Endothelial cell (in vitro differentiated cells): ENCODE results near the gene HSCB. TPM values are rescaled to one million over a fixed set of nuclear protein-coding genes. Genes with fewer than 3 reads are reported as not detected.

Experiments used
- DNase-seq: peaks from one replicate; pipeline ENCODE4 v3.0.0; 2021; ENCODE audit warnings: low spot score
- H3K27ac Mint-ChIP-seq: one replicate; pipeline ENCODE4 v1.8.0; 2021; ENCODE audit warnings: mixed read lengths, inconsistent platforms; ENCODE audit not compliant: unreplicated experiment
- H3K27me3 Mint-ChIP-seq: one replicate; pipeline ENCODE4 v1.8.0; 2021; ENCODE audit warnings: mild to moderate bottlenecking, moderate library complexity, mixed read lengths, inconsistent platforms; ENCODE audit not compliant: unreplicated experiment
- H3K36me3 Mint-ChIP-seq: one replicate; pipeline ENCODE4 v1.8.0; 2021; ENCODE audit warnings: mild to moderate bottlenecking, low read depth, mixed read lengths, inconsistent platforms; ENCODE audit not compliant: unreplicated experiment
- H3K4me1 Mint-ChIP-seq: one replicate; pipeline ENCODE4 v1.8.0; 2021; ENCODE audit warnings: mild to moderate bottlenecking, mixed read lengths, inconsistent platforms; ENCODE audit not compliant: unreplicated experiment
- H3K4me3 Mint-ChIP-seq: one replicate; pipeline ENCODE4 v1.8.0; 2021; ENCODE audit warnings: mild to moderate bottlenecking, mixed read lengths, inconsistent platforms; ENCODE audit not compliant: unreplicated experiment
- H3K9me3 Mint-ChIP-seq: one replicate; pipeline ENCODE4 v1.8.0; 2021; ENCODE audit warnings: mixed read lengths, inconsistent platforms; ENCODE audit not compliant: unreplicated experiment
- CTCF ChIP-seq: fragments of 200-600 bp; sonication (generic); IDR thresholded peaks from one replicate; pipeline ENCODE4 v1.5.0; 2021; ENCODE audit warnings: antibody characterized with exemption; ENCODE audit not compliant: unreplicated experiment
- total RNA-seq: library from RNA; stranded (reverse); fragmentation: NEBNext Ultra II Directional; extraction: Animal tissue kit (Norgen Biotek cat#: 25700); gene quantifications from one replicate; pipeline ENCODE4 v1.2.1, GENCODE V29; 2021; ENCODE audit not compliant: unreplicated experiment

The HSCB gene
- total RNA-seq, 1 donor from 2014 or later, result 16.6 TPM

- DNase-seq, result no peak
- H3K4me3 Mint-ChIP-seq, result no peak overlapping the region
- no peaks in the 10 kb centered on the region for H3K27me3 Mint-ChIP-seq
- TF ChIP-seq CTCF, result no peak
- H3K36me3 Mint-ChIP-seq, result peaks cover 4% of the 10 kb centered on the region
- H3K4me1 Mint-ChIP-seq, result peaks cover 29% of the 10 kb centered on the region
- H3K27ac Mint-ChIP-seq, result peak overlapping the region; percentile 95
- H3K9me3 Mint-ChIP-seq, result no peaks in the 10 kb centered on the region
Measured at GRCh38 chr22:28710107-28710506, 31.7 kb upstream of the HSCB start.

- no peak for TF ChIP-seq CTCF
- peaks cover 29% of the 10 kb centered on the region for H3K4me1 Mint-ChIP-seq
- no peak overlapping the region for H3K4me3 Mint-ChIP-seq
- no peaks in the 10 kb centered on the region for H3K27me3 Mint-ChIP-seq
- H3K36me3 Mint-ChIP-seq, result peaks cover 4% of the 10 kb centered on the region
- DNase-seq, result no peak
- no peaks in the 10 kb centered on the region for H3K9me3 Mint-ChIP-seq
- H3K27ac Mint-ChIP-seq, result peak overlapping the region; percentile 95
Measured at GRCh38 chr22:28710576-28711191, 31.2 kb upstream of the HSCB start.

GRCh38 chr22:28711341-28711740, 30.5 kb upstream of the HSCB start:
- Mint-ChIP-seq H3K27me3 (no peaks in the 10 kb centered on the region), H3K4me1 (peaks cover 29% of the 10 kb centered on the region), H3K4me3 (no peak overlapping the region), H3K27ac (peak overlapping the region; percentile 95), H3K36me3 (peaks cover 4% of the 10 kb centered on the region), H3K9me3 (no peaks in the 10 kb centered on the region)
- no peak for DNase-seq
- TF ChIP-seq CTCF, result no peak

GRCh38 chr22:28711820-28712777, 29.7 kb upstream of the HSCB start:
- peak overlapping the region; percentile 95 for H3K27ac Mint-ChIP-seq
- no peaks in the 10 kb centered on the region for H3K27me3 Mint-ChIP-seq
- H3K4me3 Mint-ChIP-seq, result no peak overlapping the region
- peaks cover 4% of the 10 kb centered on the region for H3K36me3 Mint-ChIP-seq
- no peak for TF ChIP-seq CTCF
- DNase-seq, result no peak
- H3K9me3 Mint-ChIP-seq, result no peaks in the 10 kb centered on the region
- H3K4me1 Mint-ChIP-seq, result peaks cover 29% of the 10 kb centered on the region
